ENCODE measurements around the gene WDSUB1. TPM values are rescaled to one million over a fixed set of nuclear protein-coding genes. Genes with fewer than 3 reads are reported as not detected.

The WDSUB1 gene
- total RNA-seq, 2 donors from 2014 or later = 2.6 to 5.9 TPM

GRCh38 chr2:159209341-159210306, 76.9 kb downstream of the WDSUB1 start:
- peak in 1 of 4 donors; percentile 20 for DNase-seq
- ATAC-seq = no peak
- 88 to 95% methylated on average over 15 of the region's 15 CpGs for WGBS, 2 donors
- TF ChIP-seq POLR2A (IDR thresholded peaks at IDR 0.05) (no peak), CTCF (IDR thresholded peaks at IDR 0.05) (no peak)
- H3K27ac ChIP-seq = no peak overlapping the region
- no peaks in the 10 kb centered on the region for H3K9me3 ChIP-seq
- H3K4me1 ChIP-seq = no peaks in the 10 kb centered on the region
- H3K4me3 ChIP-seq = no peak overlapping the region
- H3K27me3 ChIP-seq = no peaks in the 10 kb centered on the region
- intact Hi-C loops (cut with DNase I) = no loop called here
- H3K36me3 ChIP-seq (replicated peaks in 1 of 2; ENCODE audit: insufficient read depth in 1 of 2, low read depth in 2 of 2) = no peaks in the 10 kb centered on the region

- Histone ChIP-seq H3K27me3 (no peaks in the 10 kb centered on the region), H3K4me3 (no peak overlapping the region), H3K36me3 (replicated peaks in 1 of 2; ENCODE audit: insufficient read depth in 1 of 2, low read depth in 2 of 2) (no peaks in the 10 kb centered on the region), H3K4me1 (no peaks in the 10 kb centered on the region), H3K9me3 (no peaks in the 10 kb centered on the region), H3K27ac (no peak overlapping the region)
- WGBS, 2 donors = 86 to 91% methylated on average over 5 of the region's 5 CpGs
- no peak for TF ChIP-seq CTCF (IDR thresholded peaks at IDR 0.05)
- TF ChIP-seq POLR2A (IDR thresholded peaks at IDR 0.05) = no peak
- intact Hi-C loops (cut with DNase I) = no loop called here
- DNase-seq = no peak
- no peak for ATAC-seq
These were observed 78.1 kb downstream of the WDSUB1 start for GRCh38 chr2:159208438-159208837.

- 71 to 93% methylated on average over 6 of the region's 6 CpGs for WGBS, 2 donors
- DNase-seq = no peak
- Histone ChIP-seq H3K4me3 (no peak overlapping the region), H3K9me3 (no peaks in the 10 kb centered on the region), H3K4me1 (peaks cover 10% of the 10 kb centered on the region), H3K27me3 (no peaks in the 10 kb centered on the region), H3K27ac (no peak overlapping the region), H3K36me3 (replicated peaks in 1 of 2; ENCODE audit: insufficient read depth in 1 of 2, low read depth in 2 of 2) (no peaks in the 10 kb centered on the region)
- TF ChIP-seq POLR2A (IDR thresholded peaks at IDR 0.05) = no peak
- TF ChIP-seq CTCF (IDR thresholded peaks at IDR 0.05) = no peak
- ATAC-seq = no peak
- intact Hi-C loops (cut with DNase I) = no loop called here
These were observed 79.6 kb downstream of the WDSUB1 start for GRCh38 chr2:159206736-159207380.

- WGBS, 2 donors = 90 to 96% methylated on average over 15 of the region's 15 CpGs
- no peak overlapping the region for H3K27ac ChIP-seq
- H3K4me1 ChIP-seq = peaks cover 10% of the 10 kb centered on the region
- no peak overlapping the region for H3K4me3 ChIP-seq
- intact Hi-C loops (cut with DNase I) = no loop called here
- H3K36me3 ChIP-seq (replicated peaks in 1 of 2; ENCODE audit: insufficient read depth in 1 of 2, low read depth in 2 of 2) = no peaks in the 10 kb centered on the region
- TF ChIP-seq POLR2A (IDR thresholded peaks at IDR 0.05) = no peak
- no peak for TF ChIP-seq CTCF (IDR thresholded peaks at IDR 0.05)
- H3K9me3 ChIP-seq = no peaks in the 10 kb centered on the region
- DNase-seq = no peak
- no peak for ATAC-seq
- no peaks in the 10 kb centered on the region for H3K27me3 ChIP-seq
These were observed 81.9 kb downstream of the WDSUB1 start for GRCh38 chr2:159204381-159205144.
